Measurements from ENCODE around the gene PSAPL1.
"Not testable (repeated sequence)": the region's sequence is repeated elsewhere in the genome, so short reads cannot be mapped to it uniquely, and the experiment has no call there.

Gene PSAPL1

DNA sequence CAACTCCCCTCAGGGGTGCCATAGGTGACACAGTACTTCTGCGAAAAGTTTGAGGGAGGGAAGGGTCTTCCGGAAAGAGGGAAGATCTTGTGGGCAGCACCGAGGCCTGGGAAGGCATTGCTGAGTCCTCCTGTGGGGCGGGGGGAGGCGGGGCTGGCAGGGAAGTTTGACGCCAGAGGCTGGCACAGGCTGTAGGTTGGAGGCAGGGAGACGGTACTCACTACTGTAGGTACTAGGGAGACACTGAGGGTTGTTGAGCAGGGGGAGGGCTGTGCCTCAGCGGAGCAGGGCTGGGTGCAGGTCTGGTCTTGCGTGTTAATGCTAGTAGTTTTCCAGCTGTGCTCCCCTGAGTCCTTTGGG, 23.3 kb upstream of the PSAPL1 start:
- no peak for FAIRE-seq

- FAIRE-seq = no peak
Measured at GRCh38 chr4:7457201-7458065, 22.7 kb upstream of the PSAPL1 start.

GRCh38 chr4:7452802-7453201, 18.1 kb upstream of the PSAPL1 start:
- FAIRE-seq = not testable (repeated sequence)

- no peak for FAIRE-seq
Measured at GRCh38 chr4:7451800-7452199, 17.1 kb upstream of the PSAPL1 start.

DNA sequence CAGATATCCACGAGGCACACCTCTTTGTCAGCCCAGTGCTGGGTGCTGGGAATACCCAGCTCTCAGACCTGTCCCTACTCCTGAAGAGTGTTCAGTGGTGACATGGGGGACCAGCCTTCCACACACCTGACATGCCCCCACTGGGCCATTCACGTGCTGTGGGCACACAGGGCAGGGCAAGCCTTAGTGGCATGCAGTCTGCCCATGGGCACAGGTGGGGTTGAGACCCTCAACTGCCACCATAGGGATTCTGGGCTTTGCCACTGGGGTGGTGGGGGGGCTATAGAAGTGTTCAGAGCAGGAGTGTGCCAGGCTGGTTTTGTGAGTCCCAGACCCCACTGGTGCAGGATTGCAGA, 16.7 kb upstream of the PSAPL1 start:
- no peak for FAIRE-seq

DNA sequence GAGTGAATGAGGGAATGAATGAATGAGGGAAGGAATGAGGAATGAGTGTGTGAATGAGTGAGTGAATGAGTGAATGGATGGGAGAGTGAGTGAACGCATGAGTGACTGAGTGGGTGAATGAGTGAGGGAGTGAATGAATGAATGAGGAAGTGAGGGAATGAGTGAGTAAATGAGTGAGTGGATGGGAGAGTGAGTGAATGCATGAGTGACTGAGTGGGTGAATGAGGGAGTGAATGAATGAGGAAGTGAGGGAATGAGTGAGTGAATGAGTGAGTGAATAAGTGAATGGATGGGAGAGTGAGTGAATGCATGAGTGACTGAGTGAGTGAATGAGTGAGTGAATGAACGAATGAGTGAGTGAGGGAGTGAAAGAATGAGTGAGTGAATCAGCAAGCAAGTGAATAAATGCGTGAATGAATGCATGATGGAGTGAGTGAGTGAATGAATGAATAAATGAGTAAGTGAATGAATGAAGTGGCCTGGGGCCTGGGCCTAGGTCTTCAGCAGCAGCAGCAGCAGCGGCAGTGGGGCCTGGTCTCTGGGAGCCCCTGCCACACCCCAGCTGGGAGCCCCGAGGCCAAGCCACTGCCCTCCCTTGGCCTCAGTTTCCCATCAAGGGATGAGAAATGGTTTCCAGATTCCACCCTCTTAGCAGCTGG, 16.2 kb upstream of the PSAPL1 start:
- no peak for FAIRE-seq

DNA sequence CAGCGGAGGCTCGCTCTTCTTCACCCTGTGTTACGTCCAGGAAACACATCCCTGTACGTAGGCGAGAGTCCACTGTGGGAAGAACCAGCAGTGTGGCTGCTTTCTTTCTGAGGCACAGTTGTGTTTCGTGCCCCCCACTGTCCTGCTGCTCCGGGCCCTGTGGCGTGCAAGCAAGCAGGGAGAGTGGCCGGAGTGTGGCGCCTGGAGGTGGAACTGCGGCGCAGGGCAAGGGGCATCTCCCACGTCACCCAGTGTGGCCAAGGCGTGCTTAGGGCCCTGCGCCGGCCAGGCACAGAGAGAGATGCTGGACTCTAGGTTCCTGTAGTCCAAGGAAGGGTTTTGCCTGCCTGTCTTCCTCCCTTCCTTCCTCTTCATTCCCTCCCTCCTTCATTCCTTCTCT, 13.3 kb upstream of the PSAPL1 start:
- FAIRE-seq = no peak

GRCh38 chr4:7447236-7447635, 12.5 kb upstream of the PSAPL1 start:
- no peak for FAIRE-seq

- no peak for FAIRE-seq
Measured at GRCh38 chr4:7444731-7445130, 10.0 kb upstream of the PSAPL1 start.

GRCh38 chr4:7444314-7444713, 9.6 kb upstream of the PSAPL1 start:
- FAIRE-seq = no peak

- no peak for FAIRE-seq
Measured at GRCh38 chr4:7442574-7443162, 7.9 kb upstream of the PSAPL1 start.

DNA sequence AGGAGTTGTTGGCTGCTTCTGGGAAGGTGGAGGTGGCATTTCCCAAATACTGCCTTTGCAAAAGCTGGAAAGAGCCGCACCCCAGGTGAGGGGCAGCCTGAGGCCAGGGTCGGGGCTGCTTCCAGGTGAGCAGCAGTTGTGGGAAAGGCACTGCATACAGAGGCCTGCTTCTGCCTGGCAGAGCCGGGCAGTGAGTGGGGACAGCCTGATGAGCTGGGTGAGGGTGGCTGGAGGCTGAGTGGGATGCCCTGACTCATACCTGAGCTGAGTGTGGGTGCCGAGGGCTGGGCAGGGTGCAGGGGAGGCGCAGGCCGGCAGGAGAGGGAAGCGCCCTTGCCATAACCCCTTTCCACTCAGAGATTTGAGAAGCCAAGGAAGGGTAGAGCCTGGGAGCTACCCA, 6.5 kb upstream of the PSAPL1 start:
- FAIRE-seq = no peak

DNA sequence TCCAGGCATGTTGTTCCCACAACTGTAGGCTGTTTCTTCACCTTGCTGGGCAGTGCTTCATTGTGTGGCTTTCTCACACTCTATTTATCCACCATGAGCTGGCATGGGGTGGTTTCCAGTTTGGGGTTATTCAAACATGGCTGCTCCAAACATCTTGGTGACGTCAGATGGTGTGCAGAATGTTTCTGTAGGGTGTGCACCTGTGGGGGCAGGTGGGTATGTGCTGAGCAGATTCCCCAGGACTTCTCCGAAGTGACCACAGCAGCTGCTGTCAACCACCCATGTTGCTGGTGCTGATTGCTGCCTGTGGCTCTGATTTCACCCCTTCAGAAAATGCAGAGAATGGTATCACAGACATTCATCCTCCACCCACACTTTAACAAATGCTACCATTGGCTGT, 5.0 kb upstream of the PSAPL1 start:
- no peak for FAIRE-seq

DNA sequence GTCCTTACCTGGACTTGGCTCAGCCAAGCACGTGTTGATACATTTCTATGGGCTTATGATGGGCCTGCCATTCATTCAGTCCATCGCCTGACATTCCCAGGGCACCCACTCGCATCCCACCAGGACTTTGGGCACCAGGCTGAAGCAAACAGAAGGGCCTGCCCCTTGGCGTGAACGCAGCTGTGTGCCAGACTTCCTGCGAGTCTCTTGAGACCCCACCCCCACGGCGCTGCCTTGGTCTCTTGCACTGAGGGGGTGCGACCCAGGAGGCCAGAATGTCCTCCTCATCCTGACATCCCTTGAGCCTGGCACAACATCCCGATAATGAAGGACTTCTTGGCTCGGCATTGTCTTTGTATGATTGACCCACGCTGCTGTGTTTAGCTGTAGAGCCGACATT, 1.5 kb upstream of the PSAPL1 start:
- FAIRE-seq = no peak

DNA sequence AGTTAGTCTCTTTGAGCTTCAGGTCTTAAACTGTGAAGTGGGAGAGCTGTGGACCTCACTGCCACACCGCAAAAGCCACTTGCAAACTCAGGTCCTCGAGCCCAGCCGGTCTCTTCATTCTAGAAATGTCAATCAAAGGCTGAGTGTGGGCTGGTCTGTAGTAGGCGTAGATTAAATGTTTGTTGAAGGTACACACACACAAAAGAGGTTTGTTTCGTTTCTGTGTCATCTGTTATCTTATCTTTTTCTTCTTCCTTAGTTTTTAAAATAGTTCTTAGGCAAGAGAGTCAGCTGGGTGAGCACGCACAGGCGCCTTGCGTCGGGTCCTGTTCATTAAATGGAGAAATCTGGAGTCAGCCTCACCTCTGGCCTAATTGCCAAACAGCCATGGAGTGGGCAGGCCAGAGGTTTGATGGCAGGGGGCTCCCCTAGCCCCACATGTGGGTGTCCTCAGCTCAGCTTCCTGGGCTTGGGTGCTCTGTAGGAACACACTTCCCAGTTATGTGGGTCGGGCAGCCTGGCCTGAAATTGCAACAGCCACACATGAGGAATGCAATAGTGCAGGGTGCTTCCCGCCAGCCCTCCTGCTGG, 836 bp upstream of the PSAPL1 start:
- FAIRE-seq = no peak

DNA sequence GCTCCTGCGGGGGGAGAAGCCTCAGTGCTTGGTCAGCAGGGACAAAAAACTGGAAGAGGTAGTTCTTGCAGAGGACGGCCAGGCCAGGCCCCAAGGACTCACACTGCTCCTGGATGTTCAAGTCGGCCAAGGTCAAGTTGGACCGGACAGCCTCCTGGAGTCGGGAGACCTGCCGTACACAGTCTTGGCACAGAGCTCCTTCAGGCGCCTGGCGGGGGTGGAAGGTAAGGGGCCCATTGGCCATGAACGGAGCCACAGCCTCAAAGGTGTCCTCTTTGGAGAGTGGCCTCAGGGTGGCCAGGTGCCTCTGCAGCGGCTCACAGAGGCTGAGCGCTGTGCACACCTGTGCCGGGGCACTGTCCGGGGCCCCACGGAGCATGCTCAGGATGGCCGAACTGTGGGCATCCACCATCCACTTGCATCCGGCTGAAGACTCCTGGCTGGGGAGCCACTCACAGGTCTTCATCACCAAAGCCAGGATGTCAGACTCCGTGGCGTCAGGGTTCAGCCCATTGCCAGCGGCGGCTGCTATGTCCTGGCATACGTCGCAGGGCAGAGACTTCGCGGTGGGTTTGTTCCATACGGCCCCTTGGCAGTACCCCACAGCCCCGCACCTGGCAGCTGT, 477 bp downstream of the PSAPL1 start:
- FAIRE-seq = no peak

- FAIRE-seq = no peak
Measured at GRCh38 chr4:7433376-7434140, 1.2 kb downstream of the PSAPL1 start.

DNA sequence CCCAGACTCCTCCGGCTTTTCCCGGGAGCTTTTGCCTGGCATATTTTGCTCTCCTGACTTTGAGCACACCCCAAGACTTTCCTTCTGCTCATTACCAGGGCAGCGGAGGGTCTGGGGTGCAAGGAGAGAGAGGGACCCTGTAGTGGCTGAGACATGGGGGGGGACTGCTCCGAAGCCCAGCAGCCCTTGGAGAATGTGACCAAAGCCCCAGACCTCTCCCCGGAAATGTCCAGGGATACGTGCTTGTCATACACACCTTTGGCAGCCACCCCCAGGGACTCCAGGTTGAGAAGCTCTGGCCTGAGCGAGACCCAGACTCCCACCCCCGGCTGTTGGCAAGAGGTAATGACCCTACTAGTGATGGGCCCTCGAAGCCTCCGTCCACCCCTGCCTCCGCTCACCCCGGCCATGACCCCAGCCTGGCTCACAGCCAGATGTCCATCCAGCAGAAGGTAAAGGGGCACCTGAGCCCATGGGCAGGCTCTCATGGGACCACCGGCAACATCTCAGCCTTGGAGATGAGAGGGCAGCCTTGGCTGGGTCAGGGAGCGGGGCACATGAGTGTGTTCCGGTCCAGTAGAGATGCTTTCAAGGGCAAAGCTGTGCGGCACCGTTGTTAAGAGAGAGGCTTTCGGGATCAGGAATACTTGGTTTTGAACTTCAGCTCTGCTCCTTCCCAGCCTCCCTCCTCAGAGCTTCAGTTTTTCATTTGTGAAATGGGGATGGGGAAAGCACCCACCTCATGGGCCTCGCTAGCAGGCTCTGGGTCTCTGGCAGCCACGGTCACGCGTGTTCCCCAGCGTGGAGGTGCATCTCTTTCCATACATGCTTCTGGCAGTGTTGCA, 2.0 kb downstream of the PSAPL1 start:
- FAIRE-seq = no peak

DNA sequence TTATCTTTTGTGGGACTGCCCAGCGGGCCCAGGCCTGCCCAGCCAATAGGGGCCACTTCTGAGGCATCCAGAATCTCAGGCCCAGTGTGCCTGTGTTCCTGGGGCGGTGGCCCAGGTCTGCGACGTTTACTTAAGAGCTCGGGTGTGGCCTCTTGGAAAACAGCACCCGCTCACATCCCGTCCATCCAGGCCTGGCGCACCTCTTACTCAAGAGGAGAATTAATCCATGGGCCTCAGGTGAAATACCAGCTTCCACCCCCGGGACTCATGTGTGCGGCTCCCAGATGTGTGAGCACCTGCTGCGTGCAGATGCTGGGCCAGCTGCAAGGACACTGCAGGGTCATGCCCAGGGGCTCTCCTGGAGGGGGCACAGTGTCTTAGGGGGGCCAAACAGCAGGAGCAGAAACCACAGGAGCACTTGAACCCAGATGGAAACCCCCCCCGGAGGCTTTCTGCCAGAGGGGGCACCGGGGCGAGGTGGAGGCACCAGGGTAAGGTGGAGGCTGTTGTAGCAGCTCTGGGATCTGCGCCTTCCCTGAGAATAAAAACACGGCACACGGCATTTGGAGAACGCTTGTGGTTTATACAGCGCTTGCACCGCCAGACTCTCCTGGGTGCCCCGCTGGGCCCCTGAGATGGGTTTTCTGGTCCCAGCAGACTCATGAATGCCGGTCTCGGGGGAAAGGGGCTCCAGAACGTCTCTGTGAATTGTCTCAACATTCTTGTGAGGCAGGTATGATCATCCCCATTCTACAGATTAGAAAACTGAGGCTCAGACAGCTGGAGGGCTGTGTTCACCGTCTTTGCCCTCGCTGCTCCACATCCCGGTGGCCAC, 2.8 kb downstream of the PSAPL1 start:
- no peak for FAIRE-seq

DNA sequence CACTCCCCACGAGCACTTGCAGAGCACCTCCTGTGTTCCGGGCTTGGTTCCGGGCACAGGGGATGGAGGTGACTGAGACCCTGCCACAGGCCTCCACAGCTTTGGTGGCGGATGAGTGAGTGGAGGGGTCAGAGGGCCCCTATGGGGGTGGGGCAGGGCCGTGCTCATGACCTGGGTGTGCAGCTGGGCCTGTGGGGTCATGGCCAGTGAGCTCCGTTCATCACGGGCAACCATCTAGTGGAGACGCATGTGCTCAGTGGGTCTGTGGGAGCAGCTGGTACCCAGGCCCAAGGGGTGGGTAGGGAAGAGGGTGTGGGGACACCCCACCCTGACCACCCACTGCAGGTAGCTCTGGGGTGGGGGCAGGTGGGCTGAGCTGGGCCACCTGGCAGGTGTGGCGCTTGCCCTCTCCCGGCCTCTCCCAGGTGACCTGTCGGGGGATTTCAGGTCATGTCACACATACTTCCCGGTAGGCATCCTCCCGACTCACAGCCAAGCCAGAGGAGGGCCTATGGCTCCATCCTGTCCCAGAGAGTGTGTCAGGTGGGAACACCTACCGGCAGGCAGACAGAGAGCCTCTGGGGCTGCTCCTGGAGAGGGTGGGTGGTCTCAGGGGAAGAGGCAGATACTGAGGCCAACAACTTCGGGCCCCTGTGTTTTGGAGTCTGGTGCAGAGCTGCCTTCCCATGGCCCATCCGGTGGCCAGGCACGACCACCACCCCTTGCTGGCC, 3.6 kb downstream of the PSAPL1 start:
- no peak for FAIRE-seq

All from A204.1 (cell line).